GM12878 (cell line): ENCODE measurements around the gene TRPM3.

Experiments
- BMI1 ChIP-seq: fragments of 450-650 bp; IDR thresholded peaks from 2 replicates; pipeline ENCODE4 v1.6.1; 2016; ENCODE audit warnings: mild to moderate bottlenecking, moderate library complexity, borderline replicate concordance
- CHD2 ChIP-seq: IDR thresholded peaks from 2 replicates; pipeline ENCODE4 v1.6.1; 2011; ENCODE audit warnings: low read depth, low read length, improper control_type of control experiment, borderline replicate concordance
- CREB1 ChIP-seq: IDR thresholded peaks from 2 replicates; pipeline ENCODE4 v1.6.1; 2012; ENCODE audit warnings: low read depth, mild to moderate bottlenecking, inconsistent platforms
- EP300 ChIP-seq, 2 experiments: fragments of 150-350 bp in 1 of 2; IDR thresholded peaks; 2 replicates each; pipeline ENCODE4 v1.6.1; 2011 to 2012; ENCODE audit warnings: low read depth in 2 of 2, low read length in 2 of 2, borderline replicate concordance in 1 of 2, improper control_type of control experiment in 1 of 2, inconsistent platforms in 1 of 2; ENCODE audit not compliant: control insufficient read depth in 1 of 2
- MYB ChIP-seq: fragments of 150-350 bp; IDR thresholded peaks from 2 replicates; pipeline ENCODE4 v1.6.1; 2014; ENCODE audit warnings: mild to moderate bottlenecking, low read depth, low read length, borderline replicate concordance
- MYC ChIP-seq: IDR thresholded peaks from 2 replicates; pipeline ENCODE4 v1.6.1; 2011; ENCODE audit warnings: mild to moderate bottlenecking, low read length, moderate library complexity, inconsistent platforms; ENCODE audit not compliant: insufficient read depth, insufficient replicate concordance, insufficient read length, severe bottlenecking
- POLR2AphosphoS5 ChIP-seq: IDR thresholded peaks from 2 replicates; pipeline ENCODE4 v1.6.1; 2011; ENCODE audit warnings: mild to moderate bottlenecking, low read length, inconsistent platforms
- RFX5 ChIP-seq: IDR thresholded peaks from 2 replicates; pipeline ENCODE4 v1.6.1; 2011; ENCODE audit warnings: low read depth, low read length, improper control_type of control experiment
- TARDBP ChIP-seq: IDR thresholded peaks from 2 replicates; pipeline ENCODE4 v1.6.1; 2016; ENCODE audit warnings: borderline replicate concordance
- YY1 ChIP-seq: IDR thresholded peaks from 2 replicates; pipeline ENCODE4 v1.6.1; 2011; ENCODE audit warnings: low read depth, mild to moderate bottlenecking, low read length
- TF ChIP-seq, protein P1 (sequence below): IDR thresholded peaks from 2 replicates; pipeline ENCODE4 v1.6.1; 2012; ENCODE audit warnings: mild to moderate bottlenecking, low read depth, low read length
- TF ChIP-seq, protein P2 (sequence below), 3 experiments: IDR thresholded peaks in 2 of 3; conservative IDR thresholded peaks in 1 of 3; 2 replicates each; pipeline ENCODE4 v1.5.1; 2011; ENCODE audit warnings: low read depth in 3 of 3, low read length in 3 of 3, mild to moderate bottlenecking in 3 of 3, control low read depth in 2 of 3, moderate library complexity in 2 of 3, inconsistent platforms in 1 of 3, mixed read lengths in 1 of 3; ENCODE audit not compliant: control insufficient read depth in 2 of 3, insufficient read depth in 1 of 3; ENCODE audit errors: extremely low read depth in 1 of 3
- TF ChIP-seq, protein P3 (sequence below): fragments of 450-650 bp; IDR thresholded peaks from 2 replicates; pipeline ENCODE4 v1.6.1; 2016; ENCODE audit warnings: mild to moderate bottlenecking
- TF ChIP-seq, protein P4 (sequence below): IDR thresholded peaks from 2 replicates; pipeline ENCODE4 v1.6.1; 2011; ENCODE audit warnings: mild to moderate bottlenecking, low read depth, low read length, moderate library complexity; ENCODE audit not compliant: insufficient replicate concordance

DNA sequence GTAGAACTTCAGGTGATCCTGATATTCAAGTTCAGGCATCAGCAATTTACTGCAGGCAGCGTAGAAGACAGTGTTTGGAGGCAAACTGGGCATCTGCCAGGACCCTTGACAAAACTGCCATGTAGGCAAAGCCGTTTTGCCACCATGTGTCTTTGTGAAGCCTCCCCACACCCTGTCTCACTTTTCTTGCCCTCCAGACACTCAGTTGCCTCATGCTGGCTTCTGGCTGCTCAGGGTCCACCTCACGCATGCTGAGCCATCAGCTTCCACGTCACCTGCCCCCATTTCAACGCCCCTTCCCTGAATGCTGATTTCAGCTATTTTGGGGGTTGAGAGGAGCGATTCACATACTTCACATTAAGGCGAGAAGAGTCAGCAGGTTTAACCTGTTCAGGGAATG is 541.7 kb downstream of the TRPM3 start:
- no peak for TF ChIP-seq POLR2AphosphoS5
- TF ChIP-seq, protein P1, sequence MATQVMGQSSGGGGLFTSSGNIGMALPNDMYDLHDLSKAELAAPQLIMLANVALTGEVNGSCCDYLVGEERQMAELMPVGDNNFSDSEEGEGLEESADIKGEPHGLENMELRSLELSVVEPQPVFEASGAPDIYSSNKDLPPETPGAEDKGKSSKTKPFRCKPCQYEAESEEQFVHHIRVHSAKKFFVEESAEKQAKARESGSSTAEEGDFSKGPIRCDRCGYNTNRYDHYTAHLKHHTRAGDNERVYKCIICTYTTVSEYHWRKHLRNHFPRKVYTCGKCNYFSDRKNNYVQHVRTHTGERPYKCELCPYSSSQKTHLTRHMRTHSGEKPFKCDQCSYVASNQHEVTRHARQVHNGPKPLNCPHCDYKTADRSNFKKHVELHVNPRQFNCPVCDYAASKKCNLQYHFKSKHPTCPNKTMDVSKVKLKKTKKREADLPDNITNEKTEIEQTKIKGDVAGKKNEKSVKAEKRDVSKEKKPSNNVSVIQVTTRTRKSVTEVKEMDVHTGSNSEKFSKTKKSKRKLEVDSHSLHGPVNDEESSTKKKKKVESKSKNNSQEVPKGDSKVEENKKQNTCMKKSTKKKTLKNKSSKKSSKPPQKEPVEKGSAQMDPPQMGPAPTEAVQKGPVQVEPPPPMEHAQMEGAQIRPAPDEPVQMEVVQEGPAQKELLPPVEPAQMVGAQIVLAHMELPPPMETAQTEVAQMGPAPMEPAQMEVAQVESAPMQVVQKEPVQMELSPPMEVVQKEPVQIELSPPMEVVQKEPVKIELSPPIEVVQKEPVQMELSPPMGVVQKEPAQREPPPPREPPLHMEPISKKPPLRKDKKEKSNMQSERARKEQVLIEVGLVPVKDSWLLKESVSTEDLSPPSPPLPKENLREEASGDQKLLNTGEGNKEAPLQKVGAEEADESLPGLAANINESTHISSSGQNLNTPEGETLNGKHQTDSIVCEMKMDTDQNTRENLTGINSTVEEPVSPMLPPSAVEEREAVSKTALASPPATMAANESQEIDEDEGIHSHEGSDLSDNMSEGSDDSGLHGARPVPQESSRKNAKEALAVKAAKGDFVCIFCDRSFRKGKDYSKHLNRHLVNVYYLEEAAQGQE = no peak
- no peak for TF ChIP-seq EP300 (IDR thresholded peaks at IDR 0.05; ENCODE audit: borderline replicate concordance in 1 of 2, control insufficient read depth in 1 of 2, low read depth in 2 of 2, low read length in 2 of 2)
- TF ChIP-seq, protein P2, sequence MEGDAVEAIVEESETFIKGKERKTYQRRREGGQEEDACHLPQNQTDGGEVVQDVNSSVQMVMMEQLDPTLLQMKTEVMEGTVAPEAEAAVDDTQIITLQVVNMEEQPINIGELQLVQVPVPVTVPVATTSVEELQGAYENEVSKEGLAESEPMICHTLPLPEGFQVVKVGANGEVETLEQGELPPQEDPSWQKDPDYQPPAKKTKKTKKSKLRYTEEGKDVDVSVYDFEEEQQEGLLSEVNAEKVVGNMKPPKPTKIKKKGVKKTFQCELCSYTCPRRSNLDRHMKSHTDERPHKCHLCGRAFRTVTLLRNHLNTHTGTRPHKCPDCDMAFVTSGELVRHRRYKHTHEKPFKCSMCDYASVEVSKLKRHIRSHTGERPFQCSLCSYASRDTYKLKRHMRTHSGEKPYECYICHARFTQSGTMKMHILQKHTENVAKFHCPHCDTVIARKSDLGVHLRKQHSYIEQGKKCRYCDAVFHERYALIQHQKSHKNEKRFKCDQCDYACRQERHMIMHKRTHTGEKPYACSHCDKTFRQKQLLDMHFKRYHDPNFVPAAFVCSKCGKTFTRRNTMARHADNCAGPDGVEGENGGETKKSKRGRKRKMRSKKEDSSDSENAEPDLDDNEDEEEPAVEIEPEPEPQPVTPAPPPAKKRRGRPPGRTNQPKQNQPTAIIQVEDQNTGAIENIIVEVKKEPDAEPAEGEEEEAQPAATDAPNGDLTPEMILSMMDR (IDR thresholded peaks at IDR 0.05 in 2 of 3, conservative IDR thresholded peaks at IDR 0.05 in 1 of 3; ENCODE audit: control insufficient read depth in 2 of 3, extremely low read depth in 1 of 3, insufficient read depth in 1 of 3, low read depth in 3 of 3, low read length in 3 of 3) = no peak
- no peak for TF ChIP-seq CREB1
- TF ChIP-seq RFX5 = no peak
- no peak for TF ChIP-seq TARDBP
- TF ChIP-seq MYB = no peak
- no peak for TF ChIP-seq YY1
- no peak for TF ChIP-seq MYC
- TF ChIP-seq, protein P3, sequence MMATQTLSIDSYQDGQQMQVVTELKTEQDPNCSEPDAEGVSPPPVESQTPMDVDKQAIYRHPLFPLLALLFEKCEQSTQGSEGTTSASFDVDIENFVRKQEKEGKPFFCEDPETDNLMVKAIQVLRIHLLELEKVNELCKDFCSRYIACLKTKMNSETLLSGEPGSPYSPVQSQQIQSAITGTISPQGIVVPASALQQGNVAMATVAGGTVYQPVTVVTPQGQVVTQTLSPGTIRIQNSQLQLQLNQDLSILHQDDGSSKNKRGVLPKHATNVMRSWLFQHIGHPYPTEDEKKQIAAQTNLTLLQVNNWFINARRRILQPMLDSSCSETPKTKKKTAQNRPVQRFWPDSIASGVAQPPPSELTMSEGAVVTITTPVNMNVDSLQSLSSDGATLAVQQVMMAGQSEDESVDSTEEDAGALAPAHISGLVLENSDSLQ = no peak
- TF ChIP-seq BMI1 = no peak
- TF ChIP-seq CHD2 = no peak
- TF ChIP-seq, protein P4, sequence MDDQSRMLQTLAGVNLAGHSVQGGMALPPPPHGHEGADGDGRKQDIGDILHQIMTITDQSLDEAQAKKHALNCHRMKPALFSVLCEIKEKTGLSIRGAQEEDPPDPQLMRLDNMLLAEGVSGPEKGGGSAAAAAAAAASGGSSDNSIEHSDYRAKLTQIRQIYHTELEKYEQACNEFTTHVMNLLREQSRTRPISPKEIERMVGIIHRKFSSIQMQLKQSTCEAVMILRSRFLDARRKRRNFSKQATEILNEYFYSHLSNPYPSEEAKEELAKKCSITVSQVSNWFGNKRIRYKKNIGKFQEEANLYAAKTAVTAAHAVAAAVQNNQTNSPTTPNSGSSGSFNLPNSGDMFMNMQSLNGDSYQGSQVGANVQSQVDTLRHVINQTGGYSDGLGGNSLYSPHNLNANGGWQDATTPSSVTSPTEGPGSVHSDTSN = no peak
